ENCODE results near the gene CD209. TPM values are rescaled to one million over a fixed set of nuclear protein-coding genes. Genes with fewer than 3 reads are reported as not detected.

CD209 gene
- total and polyA plus RNA-seq, 2 donors (not counting 1 experiment from before 2014, with no cell fraction given), result not detected

DNA sequence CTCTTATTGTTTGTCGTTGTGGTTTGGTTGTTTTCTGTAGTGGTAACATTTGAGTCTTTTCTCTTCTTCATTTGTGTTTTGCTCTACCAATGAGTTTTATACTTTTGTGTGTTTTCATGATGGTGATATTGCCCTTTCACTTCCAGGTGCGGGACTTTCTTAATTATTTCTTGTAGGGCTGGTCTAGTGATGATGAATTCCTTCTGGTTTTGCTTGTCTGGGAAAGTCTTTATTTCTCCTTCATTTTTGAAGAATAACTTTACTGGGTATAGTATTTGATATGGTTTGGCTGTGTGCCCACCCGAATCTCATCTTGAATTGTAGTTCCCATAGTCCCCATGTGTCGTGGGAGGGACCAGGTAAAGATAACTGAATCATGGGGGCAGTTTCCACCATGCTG lies 8.9 kb upstream of the CD209 start:
- Histone ChIP-seq H2AFZ (ENCODE audit: low read length) (no peak overlapping the region), H3K9ac (ENCODE audit: insufficient read depth, low read length) (no peak overlapping the region), H3K4me1 (ENCODE audit: control insufficient read depth, extremely low read depth, insufficient read depth, low read length) (no peaks in the 10 kb centered on the region), H3K79me2 (ENCODE audit: control insufficient read depth, insufficient read depth, low read length) (no peaks in the 10 kb centered on the region), H3K9me3 (ENCODE audit: control insufficient read depth, insufficient read depth, low read depth, low read length) (no peaks in the 10 kb centered on the region), H3K27ac (ENCODE audit: insufficient read depth, low read length) (no peak overlapping the region), H3K36me3 (ENCODE audit: control insufficient read depth, insufficient read depth, low read length) (no peaks in the 10 kb centered on the region), H3K27me3 (ENCODE audit: control insufficient read depth, insufficient read depth, low read length) (no peaks in the 10 kb centered on the region), H3K4me2 (ENCODE audit: extremely low read depth, insufficient read depth, low read length) (no peak overlapping the region), H3K4me3 (replicated peaks in 1 of 4; ENCODE audit: control extremely low read depth in 1 of 4, insufficient read depth in 1 of 4, low read depth in 3 of 4, low read length in 4 of 4) (no peak overlapping the region), H4K20me1 (ENCODE audit: control insufficient read depth, extremely low read depth, insufficient read depth, low read length) (no peaks in the 10 kb centered on the region)
- TF ChIP-seq EZH2 (IDR thresholded peaks at IDR 0.05; ENCODE audit: low read length, missing control alignments), result no peak
- TF ChIP-seq, protein P1, sequence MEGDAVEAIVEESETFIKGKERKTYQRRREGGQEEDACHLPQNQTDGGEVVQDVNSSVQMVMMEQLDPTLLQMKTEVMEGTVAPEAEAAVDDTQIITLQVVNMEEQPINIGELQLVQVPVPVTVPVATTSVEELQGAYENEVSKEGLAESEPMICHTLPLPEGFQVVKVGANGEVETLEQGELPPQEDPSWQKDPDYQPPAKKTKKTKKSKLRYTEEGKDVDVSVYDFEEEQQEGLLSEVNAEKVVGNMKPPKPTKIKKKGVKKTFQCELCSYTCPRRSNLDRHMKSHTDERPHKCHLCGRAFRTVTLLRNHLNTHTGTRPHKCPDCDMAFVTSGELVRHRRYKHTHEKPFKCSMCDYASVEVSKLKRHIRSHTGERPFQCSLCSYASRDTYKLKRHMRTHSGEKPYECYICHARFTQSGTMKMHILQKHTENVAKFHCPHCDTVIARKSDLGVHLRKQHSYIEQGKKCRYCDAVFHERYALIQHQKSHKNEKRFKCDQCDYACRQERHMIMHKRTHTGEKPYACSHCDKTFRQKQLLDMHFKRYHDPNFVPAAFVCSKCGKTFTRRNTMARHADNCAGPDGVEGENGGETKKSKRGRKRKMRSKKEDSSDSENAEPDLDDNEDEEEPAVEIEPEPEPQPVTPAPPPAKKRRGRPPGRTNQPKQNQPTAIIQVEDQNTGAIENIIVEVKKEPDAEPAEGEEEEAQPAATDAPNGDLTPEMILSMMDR (conservative IDR thresholded peaks at IDR 0.05 in 1 of 2, IDR thresholded peaks at IDR 0.05 in 1 of 2; ENCODE audit: low read depth in 1 of 2, low read length in 2 of 2), result no peak
- no peak for DNase-seq (ENCODE audit: low read depth in 2 of 2)

DNA sequence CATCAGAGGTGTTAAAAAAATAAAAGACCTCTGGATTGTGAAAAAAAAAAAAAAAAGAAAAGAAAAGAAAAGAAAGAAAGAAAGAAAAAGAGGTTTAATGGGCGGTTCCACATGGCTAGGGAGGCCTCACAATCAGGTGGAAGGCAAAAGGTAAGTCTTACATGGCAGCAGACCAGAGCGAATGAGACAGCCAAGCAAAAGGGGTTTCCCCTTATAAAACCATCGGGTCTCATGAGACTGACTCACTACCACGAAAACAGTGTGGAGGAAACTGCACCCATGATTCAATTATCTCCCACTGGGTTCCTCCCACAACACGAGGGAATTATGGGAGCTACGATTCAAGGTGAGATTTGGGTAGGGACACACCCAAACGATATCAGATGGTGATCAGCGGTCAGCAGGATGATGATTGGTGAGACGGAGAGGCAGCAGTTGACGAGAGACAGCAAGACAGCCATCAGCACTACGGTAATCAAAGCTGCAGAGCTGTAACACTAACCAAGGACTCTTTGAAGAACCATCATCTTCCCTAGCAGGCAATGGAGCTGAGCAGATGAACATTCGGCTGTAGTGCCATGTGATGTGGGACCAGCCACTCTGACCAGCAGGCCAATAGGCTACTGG lies 3.9 kb upstream of the CD209 start:
- DNase-seq (ENCODE audit: low read depth in 2 of 2), result no peak
- TF ChIP-seq, protein P1 (conservative IDR thresholded peaks at IDR 0.05 in 1 of 2, IDR thresholded peaks at IDR 0.05 in 1 of 2; ENCODE audit: low read depth in 1 of 2, low read length in 2 of 2), result no peak
- TF ChIP-seq EZH2 (IDR thresholded peaks at IDR 0.05; ENCODE audit: low read length, missing control alignments), result no peak

DNA sequence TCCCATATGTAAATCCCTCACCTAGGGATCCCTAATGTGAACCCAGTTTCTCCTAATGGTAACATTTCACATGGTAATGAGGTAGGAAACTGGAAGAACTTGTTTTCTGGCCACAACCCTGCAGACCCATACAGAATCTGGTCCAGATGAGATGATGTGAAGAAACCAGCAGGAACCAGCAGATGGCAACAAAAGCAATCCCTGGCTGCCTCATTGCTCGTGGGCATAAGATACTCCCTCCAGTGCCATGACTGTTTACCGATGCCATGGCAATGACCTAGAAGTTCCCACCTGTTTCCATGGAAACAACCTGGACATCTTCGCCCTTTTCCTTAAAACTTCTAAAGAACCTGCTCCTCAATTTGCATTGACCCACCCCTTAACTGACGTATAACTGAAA lies 1.4 kb upstream of the CD209 start:
- Histone ChIP-seq H4K20me1 (ENCODE audit: control insufficient read depth, extremely low read depth, insufficient read depth, low read length) (no peaks in the 10 kb centered on the region), H3K4me3 (replicated peaks in 1 of 4; ENCODE audit: control extremely low read depth in 1 of 4, insufficient read depth in 1 of 4, low read depth in 3 of 4, low read length in 4 of 4) (no peak overlapping the region), H3K9me3 (ENCODE audit: control insufficient read depth, insufficient read depth, low read depth, low read length) (no peaks in the 10 kb centered on the region), H3K27ac (ENCODE audit: insufficient read depth, low read length) (no peak overlapping the region), H2AFZ (ENCODE audit: low read length) (no peak overlapping the region), H3K27me3 (ENCODE audit: control insufficient read depth, insufficient read depth, low read length) (no peaks in the 10 kb centered on the region), H3K79me2 (ENCODE audit: control insufficient read depth, insufficient read depth, low read length) (no peaks in the 10 kb centered on the region), H3K36me3 (ENCODE audit: control insufficient read depth, insufficient read depth, low read length) (no peaks in the 10 kb centered on the region), H3K4me1 (ENCODE audit: control insufficient read depth, extremely low read depth, insufficient read depth, low read length) (no peaks in the 10 kb centered on the region), H3K9ac (ENCODE audit: insufficient read depth, low read length) (no peak overlapping the region), H3K4me2 (ENCODE audit: extremely low read depth, insufficient read depth, low read length) (no peak overlapping the region)
- DNase-seq (ENCODE audit: low read depth in 2 of 2), result no peak
- TF ChIP-seq, protein P1 (conservative IDR thresholded peaks at IDR 0.05 in 1 of 2, IDR thresholded peaks at IDR 0.05 in 1 of 2; ENCODE audit: low read depth in 1 of 2, low read length in 2 of 2), result no peak
- no peak for TF ChIP-seq EZH2 (IDR thresholded peaks at IDR 0.05; ENCODE audit: low read length, missing control alignments)

More for the DNA sequence above, 3.9 kb upstream of the CD209 start:
- Histone ChIP-seq H3K4me1 (ENCODE audit: control insufficient read depth, extremely low read depth, insufficient read depth, low read length) (no peaks in the 10 kb centered on the region), H3K4me3 (replicated peaks in 1 of 4; ENCODE audit: control extremely low read depth in 1 of 4, insufficient read depth in 1 of 4, low read depth in 3 of 4, low read length in 4 of 4) (no peak overlapping the region), H3K9ac (ENCODE audit: insufficient read depth, low read length) (no peak overlapping the region), H3K27ac (ENCODE audit: insufficient read depth, low read length) (no peak overlapping the region), H3K9me3 (ENCODE audit: control insufficient read depth, insufficient read depth, low read depth, low read length) (no peaks in the 10 kb centered on the region), H3K36me3 (ENCODE audit: control insufficient read depth, insufficient read depth, low read length) (no peaks in the 10 kb centered on the region), H2AFZ (ENCODE audit: low read length) (no peak overlapping the region), H3K27me3 (ENCODE audit: control insufficient read depth, insufficient read depth, low read length) (no peaks in the 10 kb centered on the region), H4K20me1 (ENCODE audit: control insufficient read depth, extremely low read depth, insufficient read depth, low read length) (no peaks in the 10 kb centered on the region), H3K79me2 (ENCODE audit: control insufficient read depth, insufficient read depth, low read length) (no peaks in the 10 kb centered on the region), H3K4me2 (ENCODE audit: extremely low read depth, insufficient read depth, low read length) (no peak overlapping the region)

Data from fibroblast of lung (primary cell).